Measurements from ENCODE around the gene RPL10. TPM values are rescaled to one million over a fixed set of nuclear protein-coding genes. Genes with fewer than 3 reads are reported as not detected.

RPL10 gene
- total RNA-seq (1,000 to 10,000 TPM; 2,479 to 3,133 TPM), polyA plus RNA-seq (1,000 to 10,000 TPM; 4,111 to 4,258 TPM)
- long read RNA-seq, donor 1, transcript RPL10-207 (7 exons, 657 nt) = minor isoform, 22 of 2,337 reads
- long read RNA-seq, donor 1, transcript RPL10-204 (7 exons, 2,318 nt) = minor isoform, 33 of 2,337 reads
- long read RNA-seq, donor 1, transcript RPL10-201 (6 exons, 2,278 nt) = major isoform, 1,350 of 2,337 reads
- long read RNA-seq, donor 1, transcript RPL10-211 (5 exons, 802 nt) = minor isoform, 29 of 2,337 reads
- long read RNA-seq, donor 1, partial matches to known transcripts = 874 of 2,337 reads
- long read RNA-seq, donor 1, other reads (novel, unspliced or antisense) = 14 of 2,337 reads
- long read RNA-seq, donor 2, transcript RPL10-204 (7 exons, 2,318 nt) = minor isoform, 19 of 630 reads
- long read RNA-seq, donor 2, transcript RPL10-211 (5 exons, 802 nt) = minor isoform, 15 of 630 reads
- long read RNA-seq, donor 2, transcript RPL10-201 (6 exons, 2,278 nt) = major isoform, 336 of 630 reads
- long read RNA-seq, donor 2, partial matches to known transcripts = 254 of 630 reads
- long read RNA-seq, donor 2, other reads (novel, unspliced or antisense) = 0 of 630 reads
- long read RNA-seq, donor 3, transcript RPL10-204 (7 exons, 2,318 nt) = minor isoform, 23 of 897 reads
- long read RNA-seq, donor 3, transcript RPL10-201 (6 exons, 2,278 nt) = major isoform, 569 of 897 reads
- long read RNA-seq, donor 3, transcript RPL10-216 (5 exons, 1,369 nt) = minor isoform, 8 of 897 reads
- long read RNA-seq, donor 3, transcript RPL10-211 (5 exons, 802 nt) = minor isoform, 13 of 897 reads
- long read RNA-seq, donor 3, partial matches to known transcripts = 270 of 897 reads
- long read RNA-seq, donor 3, other reads (novel, unspliced or antisense) = 5 of 897 reads
- long read RNA-seq, donor 4, transcript RPL10-204 (7 exons, 2,318 nt) = minor isoform, 15 of 1,491 reads
- long read RNA-seq, donor 4, transcript RPL10-201 (6 exons, 2,278 nt) = major isoform, 824 of 1,491 reads
- long read RNA-seq, donor 4, transcript RPL10-211 (5 exons, 802 nt) = minor isoform, 30 of 1,491 reads
- long read RNA-seq, donor 4, transcript RPL10-207 (7 exons, 657 nt) = minor isoform, 11 of 1,491 reads
- long read RNA-seq, donor 4, partial matches to known transcripts = 583 of 1,491 reads
- long read RNA-seq, donor 4, other reads (novel, unspliced or antisense) = 21 of 1,491 reads
- long read RNA-seq, donor 5, transcript RPL10-207 (7 exons, 657 nt) = minor isoform, 17 of 2,259 reads
- long read RNA-seq, donor 5, transcript RPL10-201 (6 exons, 2,278 nt) = major isoform, 1,427 of 2,259 reads
- long read RNA-seq, donor 5, transcript RPL10-204 (7 exons, 2,318 nt) = minor isoform, 36 of 2,259 reads
- long read RNA-seq, donor 5, transcript RPL10-211 (5 exons, 802 nt) = minor isoform, 29 of 2,259 reads
- long read RNA-seq, donor 5, partial matches to known transcripts = 721 of 2,259 reads
- long read RNA-seq, donor 5, other reads (novel, unspliced or antisense) = 15 of 2,259 reads

GRCh38 chrX:154397888-154398667 is at the start of gene RPL10:
Gene RPL10, plus strand, starts transcription at chrX:154398377. Its CDS starts 143 bp downstream, at chrX:154398520.
- Histone ChIP-seq H3K27ac (ENCODE audit: low read depth in 1 of 2, low read length in 1 of 2) (peak within 1 kb of the TSS; percentile 97 to 98), H3K4me1 (ENCODE audit: control insufficient read depth in 5 of 5, insufficient read depth in 5 of 5, low read length in 5 of 5) (peaks cover 0 to 16% (median 0%) of the 10 kb centered on the region in 5 donors), H3K27me3 (ENCODE audit: control insufficient read depth in 3 of 3, insufficient read depth in 3 of 3, low read length in 2 of 3) (no peaks in the 10 kb centered on the region), H3K9me3 (ENCODE audit: control insufficient read depth in 4 of 4, insufficient read depth in 3 of 4, low read length in 3 of 4) (peaks cover 0 to 5% (median 2%) of the 10 kb centered on the region in 4 donors), H3K4me3 (peak within 1 kb of the TSS; percentile 70), H3K9ac (ENCODE audit: insufficient read depth in 1 of 2, low read length in 2 of 2) (peak within 1 kb of the TSS; percentile 94 to 98), H3K36me3 (ENCODE audit: control insufficient read depth in 4 of 4, insufficient read depth in 4 of 4, low read length in 4 of 4) (peaks cover 4 to 18% (median 13%) of the 10 kb centered on the region in 4 donors)
- DNase-seq (peak; percentile 96 to 98 (median 97)), ATAC-seq (ENCODE audit: insufficient read depth, low FRiP score) (peak; percentile 76)
- WGBS, 2 donors = 0 to 41% methylated on average over 51 to 69 of the region's 69 CpGs
- no peak for TF ChIP-seq CTCF (IDR thresholded peaks at IDR 0.05; ENCODE audit: control extremely low read depth, extremely low read depth)

GRCh38 chrX:154348646-154349358 is 49.4 kb upstream of the RPL10 start:
- Histone ChIP-seq H3K9ac (ENCODE audit: insufficient read depth in 1 of 2, low read length in 2 of 2) (no peak overlapping the region), H3K27ac (ENCODE audit: low read depth in 1 of 2, low read length in 1 of 2) (no peak overlapping the region), H3K27me3 (ENCODE audit: control insufficient read depth in 3 of 3, insufficient read depth in 3 of 3, low read length in 2 of 3) (no peaks in the 10 kb centered on the region), H3K4me3 (no peak overlapping the region), H3K9me3 (ENCODE audit: control insufficient read depth in 4 of 4, insufficient read depth in 3 of 4, low read length in 3 of 4) (no peaks in the 10 kb centered on the region), H3K4me1 (ENCODE audit: control insufficient read depth in 5 of 5, insufficient read depth in 5 of 5, low read length in 5 of 5) (peaks cover 0 to 3% (median 0%) of the 10 kb centered on the region in 5 donors), H3K36me3 (ENCODE audit: control insufficient read depth in 4 of 4, insufficient read depth in 4 of 4, low read length in 4 of 4) (peaks cover 6 to 43% (median 23%) of the 10 kb centered on the region in 4 donors)
- TF ChIP-seq CTCF (IDR thresholded peaks at IDR 0.05; ENCODE audit: control extremely low read depth, extremely low read depth) = no peak
- DNase-seq (no peak), ATAC-seq (ENCODE audit: insufficient read depth, low FRiP score) (no peak)
- WGBS, 2 donors = 89% methylated on average over 12 to 24 of the region's 24 CpGs

All from lung (tissue), 16 donors.